ENCODE results near the gene ASB18. TPM values are rescaled to one million over a fixed set of nuclear protein-coding genes. Genes with fewer than 3 reads are reported as not detected.

Gene ASB18, protein sequence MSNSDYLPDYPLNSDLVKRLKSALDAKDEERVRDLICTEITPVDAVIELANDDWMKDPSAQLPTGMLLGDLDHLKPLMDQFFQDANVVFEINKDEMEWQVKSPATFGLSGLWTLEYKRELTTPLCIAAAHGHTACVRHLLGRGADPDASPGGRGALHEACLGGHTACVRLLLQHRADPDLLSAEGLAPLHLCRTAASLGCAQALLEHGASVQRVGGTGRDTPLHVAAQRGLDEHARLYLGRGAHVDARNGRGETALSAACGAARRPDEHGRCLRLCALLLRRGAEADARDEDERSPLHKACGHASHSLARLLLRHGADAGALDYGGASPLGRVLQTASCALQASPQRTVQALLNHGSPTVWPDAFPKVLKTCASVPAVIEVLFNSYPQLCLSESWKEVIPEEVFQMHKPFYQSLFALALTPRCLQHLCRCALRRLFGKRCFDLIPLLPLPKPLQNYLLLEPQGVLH
- total RNA-seq (2013), result not detected
- polyA plus RNA-seq, result not detected
- polyA minus RNA-seq, result not detected in 2 replicates
- total RNA-seq, result 0 to 1.4 (median 0) reads per million in 11 experiments

- Histone ChIP-seq H4K20me1 (ENCODE audit: insufficient read depth, low read length) (no peaks in the 10 kb centered on the region), H3K27ac (ENCODE audit: low read depth in 1 of 2, low read length in 2 of 2) (no peak within 1 kb of the TSS), H3K9me3 (replicated peaks in 1 of 2; ENCODE audit: control insufficient read depth in 1 of 2, insufficient read depth in 1 of 2, low read length in 2 of 2) (peaks cover 10 to 14% of the 10 kb centered on the region in 2 donors), H3K9ac (ENCODE audit: insufficient read depth, low read length, poor library complexity, severe bottlenecking) (no peak within 1 kb of the TSS), H3K4me1 (ENCODE audit: control insufficient read depth in 1 of 2, insufficient read depth in 2 of 2, low read length in 2 of 2) (no peaks in the 10 kb centered on the region), H3K4me2 (replicated peaks; ENCODE audit: extremely low read depth, low read length, poor library complexity, severe bottlenecking) (no peak within 1 kb of the TSS), H3K27me3 (ENCODE audit: control insufficient read depth in 2 of 2, insufficient read depth in 2 of 2, low read length in 2 of 2) (no peaks in the 10 kb centered on the region), H2AFZ (ENCODE audit: insufficient read depth, low read depth, low read length, poor library complexity, severe bottlenecking) (no peak within 1 kb of the TSS), H3K79me2 (ENCODE audit: insufficient read depth, low read length) (no peaks in the 10 kb centered on the region), H3K36me3 (replicated peaks in 1 of 2; ENCODE audit: control insufficient read depth in 1 of 2, insufficient read depth in 2 of 2, low read length in 2 of 2) (no peaks in the 10 kb centered on the region), H3K4me3 (replicated peaks in 1 of 3; ENCODE audit: low read depth in 2 of 3, low read length in 3 of 3) (no peak within 1 kb of the TSS)
- Mint-ChIP-seq H3K9me3 (peaks cover 7 to 22% (median 14%) of the 10 kb centered on the region in 7 donors), H3K27ac (no peak within 1 kb of the TSS), H3K4me1 (no peaks in the 10 kb centered on the region), H3K27me3 (ENCODE audit: low read depth in 3 of 3) (peaks cover 1 to 10% (median 4%) of the 10 kb centered on the region in 3 donors), H3K4me3 (no peak within 1 kb of the TSS), H3K36me3 (no peaks in the 10 kb centered on the region)
- no peak for DNase-seq
- intact Hi-C loops (cut with micrococcal nuclease), result no loop called here
- no CpG with 5 or more reads among the region's 8 CpGs for WGBS (ENCODE audit: insufficient coverage)
- TF ChIP-seq, protein P1, sequence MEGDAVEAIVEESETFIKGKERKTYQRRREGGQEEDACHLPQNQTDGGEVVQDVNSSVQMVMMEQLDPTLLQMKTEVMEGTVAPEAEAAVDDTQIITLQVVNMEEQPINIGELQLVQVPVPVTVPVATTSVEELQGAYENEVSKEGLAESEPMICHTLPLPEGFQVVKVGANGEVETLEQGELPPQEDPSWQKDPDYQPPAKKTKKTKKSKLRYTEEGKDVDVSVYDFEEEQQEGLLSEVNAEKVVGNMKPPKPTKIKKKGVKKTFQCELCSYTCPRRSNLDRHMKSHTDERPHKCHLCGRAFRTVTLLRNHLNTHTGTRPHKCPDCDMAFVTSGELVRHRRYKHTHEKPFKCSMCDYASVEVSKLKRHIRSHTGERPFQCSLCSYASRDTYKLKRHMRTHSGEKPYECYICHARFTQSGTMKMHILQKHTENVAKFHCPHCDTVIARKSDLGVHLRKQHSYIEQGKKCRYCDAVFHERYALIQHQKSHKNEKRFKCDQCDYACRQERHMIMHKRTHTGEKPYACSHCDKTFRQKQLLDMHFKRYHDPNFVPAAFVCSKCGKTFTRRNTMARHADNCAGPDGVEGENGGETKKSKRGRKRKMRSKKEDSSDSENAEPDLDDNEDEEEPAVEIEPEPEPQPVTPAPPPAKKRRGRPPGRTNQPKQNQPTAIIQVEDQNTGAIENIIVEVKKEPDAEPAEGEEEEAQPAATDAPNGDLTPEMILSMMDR (IDR thresholded peaks at IDR 0.05), result no peak
Measured at GRCh38 chr2:236264256-236264655, at the start of gene ASB18. Gene ASB18 (minus strand): TSS chr2:236264406. CDS start chr2:236264345, 61 bp downstream.

DNA sequence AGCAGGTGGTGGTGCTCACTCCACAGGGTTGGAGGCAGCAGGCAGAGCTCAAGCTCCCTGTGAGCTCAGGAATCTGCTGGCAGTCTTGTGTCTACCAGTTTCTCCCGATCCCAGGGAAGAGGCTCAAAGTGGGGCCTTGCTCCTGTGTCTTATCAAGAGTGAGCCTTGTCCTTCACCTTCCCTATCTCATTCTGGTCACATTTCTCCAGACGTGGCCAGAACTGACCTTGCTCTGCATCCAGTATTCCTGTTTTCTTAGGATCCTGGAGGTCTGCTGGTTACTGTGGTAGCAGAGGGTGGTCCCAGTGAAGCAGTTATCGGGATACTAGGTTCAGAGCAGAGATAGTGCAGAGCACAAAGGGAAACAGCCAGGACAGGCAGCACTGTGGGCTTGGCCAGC is 47.1 kb upstream of the ASB18 start:
- no peaks in the 10 kb centered on the region for H3K4me1 ChIP-seq (ENCODE audit: control insufficient read depth in 1 of 2, insufficient read depth in 2 of 2, low read length in 2 of 2)
- intact Hi-C loops (cut with micrococcal nuclease), result no loop called here
- H3K36me3 ChIP-seq (replicated peaks in 1 of 2; ENCODE audit: control insufficient read depth in 1 of 2, insufficient read depth in 2 of 2, low read length in 2 of 2), result no peaks in the 10 kb centered on the region
- H3K4me2 ChIP-seq (replicated peaks; ENCODE audit: extremely low read depth, low read length, poor library complexity, severe bottlenecking), result no peak overlapping the region
- Mint-ChIP-seq H3K9me3 (peaks cover 0 to 6% (median 0%) of the 10 kb centered on the region in 7 donors), H3K36me3 (no peaks in the 10 kb centered on the region), H3K4me3 (no peak overlapping the region), H3K4me1 (no peaks in the 10 kb centered on the region), H3K27ac (peak overlapping the region in 1 of 7 donors; percentile 58), H3K27me3 (ENCODE audit: low read depth in 3 of 3) (peaks cover 4 to 16% (median 7%) of the 10 kb centered on the region in 3 donors)
- H2AFZ ChIP-seq (ENCODE audit: insufficient read depth, low read depth, low read length, poor library complexity, severe bottlenecking), result no peak overlapping the region
- DNase-seq, result no peak
- H3K9me3 ChIP-seq (replicated peaks in 1 of 2; ENCODE audit: control insufficient read depth in 1 of 2, insufficient read depth in 1 of 2, low read length in 2 of 2), result no peaks in the 10 kb centered on the region
- H3K79me2 ChIP-seq (ENCODE audit: insufficient read depth, low read length), result no peaks in the 10 kb centered on the region
- H3K27ac ChIP-seq (ENCODE audit: low read depth in 1 of 2, low read length in 2 of 2), result no peak overlapping the region
- no peak overlapping the region for H3K4me3 ChIP-seq (replicated peaks in 1 of 3; ENCODE audit: low read depth in 2 of 3, low read length in 3 of 3)
- no peak overlapping the region for H3K9ac ChIP-seq (ENCODE audit: insufficient read depth, low read length, poor library complexity, severe bottlenecking)
- no peaks in the 10 kb centered on the region for H3K27me3 ChIP-seq (ENCODE audit: control insufficient read depth in 2 of 2, insufficient read depth in 2 of 2, low read length in 2 of 2)
- no peaks in the 10 kb centered on the region for H4K20me1 ChIP-seq (ENCODE audit: insufficient read depth, low read length)
- WGBS (ENCODE audit: insufficient coverage), result 100% methylated on average over 2 of the region's 3 CpGs
- TF ChIP-seq, protein P1 (IDR thresholded peaks at IDR 0.05), result no peak
